Right ventricle myocardium inferior (tissue), 1 donor: ENCODE results near the gene MOB3B. TPM values are rescaled to one million over a fixed set of nuclear protein-coding genes. Genes with fewer than 3 reads are reported as not detected.
"Not testable (repeated sequence)": the region's sequence is repeated elsewhere in the genome, so short reads cannot be mapped to it uniquely, and the experiment has no call there.

Experiments
- ATAC-seq: fragments of 200-7000 bp; cut with Tn5 transposase; one replicate; pipeline ENCODE4 v1.9.1; 2020; ENCODE audit warnings: mild to moderate bottlenecking, moderate library complexity
- DNase-seq: peaks from one replicate; pipeline ENCODE4 v3.0.0; 2021; ENCODE audit errors: missing footprints
- intact Hi-C: fragments of 100-400 bp; cut with DNase I; formaldehyde crosslinking; loops from one replicate; pipeline ENCODE4 v1.11.0; 2022
- total RNA-seq: library from RNA; stranded (reverse); fragmentation: NEBNext Ultra II Directional; extraction: Animal tissue kit (Norgen Biotek cat#: 25700); gene quantifications from one replicate; pipeline ENCODE4 v1.2.1, GENCODE V29; 2021
- donor health status: DM: no; HTN: yes; CAD: no; lungs with severe emphysema.

Gene MOB3B
- total RNA-seq, 1 donor from 2014 or later, result 1.5 TPM

GRCh38 chr9:27467486-27467885 lies 62.1 kb downstream of the MOB3B start:
- no peak for ATAC-seq
- intact Hi-C loops, result no loop called here
- DNase-seq, result no peak

DNA sequence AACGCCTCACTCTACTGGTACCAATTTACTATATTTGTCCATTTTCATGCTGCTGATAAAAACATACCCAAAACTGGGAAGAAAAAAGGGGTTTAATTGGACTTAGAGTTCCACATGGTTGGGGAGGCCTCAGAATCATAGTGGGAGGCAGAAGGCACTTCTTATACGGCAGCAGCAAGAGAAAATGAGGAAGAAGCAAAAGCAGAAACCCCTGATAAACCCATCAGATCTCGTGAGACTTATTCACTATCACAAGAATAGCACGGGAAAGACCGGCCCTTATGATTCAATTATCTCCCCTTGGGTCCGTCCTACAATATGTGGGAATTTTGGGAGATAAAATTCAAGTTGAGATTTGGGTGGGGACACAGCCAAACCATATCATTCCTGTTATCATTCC lies 63.1 kb downstream of the MOB3B start:
- DNase-seq, intact Hi-C loops: not testable (repeated sequence)

GRCh38 chr9:27464950-27465349 lies 64.7 kb downstream of the MOB3B start:
- intact Hi-C loops, DNase-seq, ATAC-seq: not testable (repeated sequence)

More for the DNA sequence above, 63.1 kb downstream of the MOB3B start:
- ATAC-seq, result not testable (repeated sequence)

GRCh38 chr9:27462846-27463245 lies 66.8 kb downstream of the MOB3B start:
- DNase-seq (no peak), ATAC-seq (no peak)
- intact Hi-C loops, result no loop called here

DNA sequence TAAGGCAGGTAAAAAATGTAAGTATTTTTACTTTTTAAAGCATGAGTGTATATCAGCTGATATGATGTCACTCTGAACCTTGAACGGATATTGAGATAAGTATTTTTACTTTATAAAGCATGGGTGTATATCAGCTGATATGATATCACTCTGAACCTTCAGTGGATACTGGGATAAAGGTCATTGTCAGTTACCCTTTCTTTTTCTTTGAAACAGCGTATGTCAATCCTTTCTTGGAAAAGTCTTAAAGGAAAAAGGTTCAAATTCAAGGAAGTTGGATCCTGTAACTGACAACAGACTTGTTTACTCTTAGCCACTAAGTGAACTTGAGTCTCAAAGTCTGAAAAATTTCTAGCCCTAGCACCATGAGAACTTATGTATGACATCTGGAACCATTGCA lies 67.2 kb downstream of the MOB3B start:
- DNase-seq, result no peak
- no peak for ATAC-seq
- intact Hi-C loops, result no loop called here

- DNase-seq (no peak), ATAC-seq (no peak)
- intact Hi-C loops, result no loop called here
Measured at GRCh38 chr9:27460226-27461023, 69.2 kb downstream of the MOB3B start.

DNA sequence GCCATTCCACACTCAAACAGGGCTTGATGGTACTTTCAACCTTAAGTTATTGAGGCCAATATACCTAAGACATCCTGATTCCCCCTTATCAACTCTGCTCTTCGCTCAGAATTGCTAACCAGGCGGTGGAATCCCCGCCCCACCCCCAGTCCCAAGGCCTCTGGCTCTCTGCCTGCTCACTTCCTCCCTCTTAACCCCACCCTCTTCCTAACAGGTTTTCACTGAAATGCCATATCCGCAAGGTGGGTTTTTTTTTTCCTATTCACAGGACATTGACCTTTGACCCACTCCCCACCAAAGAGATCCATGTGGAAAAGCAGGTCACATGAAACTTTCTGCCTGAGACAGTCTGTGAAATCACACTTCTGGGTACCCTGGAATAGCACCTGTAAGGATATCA lies 72.2 kb downstream of the MOB3B start:
- ATAC-seq (no peak), DNase-seq (no peak)
- intact Hi-C loops, result no loop called here

- DNase-seq (no peak), ATAC-seq (no peak)
- intact Hi-C loops, result no loop called here
Measured at GRCh38 chr9:27453860-27454553, 75.6 kb downstream of the MOB3B start.

DNA sequence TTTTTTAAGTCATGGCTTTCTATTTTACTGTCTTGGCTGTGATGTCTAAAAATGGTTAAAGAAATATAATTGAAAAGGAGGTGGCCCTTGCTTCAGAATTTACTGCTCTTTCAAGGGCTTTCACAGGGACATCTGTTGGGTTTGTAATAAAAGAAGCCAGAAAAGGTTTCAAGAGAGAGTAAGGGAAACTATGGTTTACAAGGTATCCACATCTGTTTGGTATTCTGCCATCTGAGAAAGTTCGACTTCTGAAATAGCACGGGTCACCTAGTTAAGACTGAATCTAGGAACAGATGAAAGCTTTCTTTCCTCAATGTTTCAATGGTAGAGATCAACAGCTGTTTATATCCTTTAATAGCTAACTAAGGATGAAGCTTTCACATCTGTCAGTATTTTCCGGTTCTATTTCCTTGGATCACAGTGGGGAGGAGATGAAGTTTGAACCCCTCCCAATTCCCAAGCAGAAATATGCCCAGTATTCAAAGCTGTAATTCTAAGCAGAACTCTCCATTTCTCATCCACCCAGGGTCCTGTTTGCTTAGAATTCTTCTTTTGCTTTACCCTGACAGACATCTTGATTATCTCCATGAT lies 78.3 kb downstream of the MOB3B start:
- intact Hi-C loops, result no loop called here
- DNase-seq, result no peak
- no peak for ATAC-seq

DNA sequence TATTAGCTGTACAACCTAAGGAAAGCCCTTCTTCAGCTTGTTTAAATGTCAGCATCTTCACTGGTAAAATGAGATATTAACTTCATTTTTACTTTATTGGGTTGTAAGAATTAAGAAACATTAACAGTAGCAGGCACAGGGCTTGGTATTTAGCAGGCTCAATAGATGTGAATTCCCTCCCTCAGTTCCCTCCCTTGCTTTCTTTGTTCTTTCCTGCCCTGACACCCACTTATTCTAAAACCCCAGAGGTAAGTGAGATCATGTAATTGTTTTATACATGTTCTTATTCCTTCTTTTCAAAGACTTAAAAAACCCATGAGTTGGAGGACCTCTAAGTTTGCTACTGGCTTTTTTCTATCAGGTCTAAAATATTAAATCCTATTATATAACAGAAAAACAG lies 78.9 kb downstream of the MOB3B start:
- intact Hi-C loops, result no loop called here
- no peak for DNase-seq
- ATAC-seq, result no peak

DNA sequence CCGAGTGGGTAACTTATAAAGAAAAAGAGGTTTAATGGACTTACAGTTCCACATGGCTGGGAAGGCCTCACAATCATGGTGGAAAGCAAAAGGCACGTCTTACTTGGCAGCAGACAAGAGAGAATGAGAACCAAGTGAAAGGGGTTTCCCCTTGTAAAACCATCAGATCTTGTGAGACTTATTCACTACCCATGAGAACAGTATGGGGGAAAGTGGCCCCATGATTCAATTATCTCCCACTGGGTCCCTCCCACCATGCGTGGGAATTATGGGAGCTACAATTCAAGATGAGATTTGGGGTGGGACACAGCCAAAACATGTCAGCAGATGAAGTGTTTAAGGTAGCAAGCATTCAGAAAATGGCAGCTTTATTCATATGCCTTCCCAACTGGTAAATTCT lies 81.3 kb downstream of the MOB3B start:
- not testable (repeated sequence) for DNase-seq, ATAC-seq
- intact Hi-C loops, result loop anchor here (10.0 kb wide), 1 partner anchor 46 kb away; no protein-coding TSS in a partner anchor

GRCh38 chr9:27447031-27447683 lies 82.5 kb downstream of the MOB3B start:
- DNase-seq (no peak), ATAC-seq (no peak)
- intact Hi-C loops, result loop anchor here (10.0 kb wide), 1 partner anchor 48 kb away; no protein-coding TSS in a partner anchor

DNA sequence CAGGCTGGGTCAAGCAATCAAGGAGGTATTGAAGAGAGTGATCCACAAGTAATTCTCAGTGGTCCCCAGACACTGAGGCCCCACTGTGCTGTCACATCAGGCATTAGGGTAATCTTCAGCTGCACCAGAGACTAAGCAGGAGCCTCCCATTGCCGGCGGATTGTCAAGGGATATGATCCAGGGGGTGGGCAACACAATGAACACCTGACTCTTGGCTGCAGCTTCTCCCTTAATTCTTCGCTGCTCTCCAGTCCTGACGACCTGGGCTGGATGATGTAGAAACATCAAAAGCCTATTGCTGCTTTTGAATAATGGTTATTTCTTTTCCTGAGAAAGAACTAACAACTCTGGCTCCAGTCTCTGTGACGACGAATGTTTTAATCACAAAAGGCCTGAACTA lies 83.9 kb downstream of the MOB3B start:
- intact Hi-C loops, result loop anchor here (10.0 kb wide), 1 partner anchor 49 kb away; no protein-coding TSS in a partner anchor
- ATAC-seq, result no peak
- DNase-seq, result no peak

GRCh38 chr9:27445057-27445595 lies 84.5 kb downstream of the MOB3B start:
- intact Hi-C loops, result loop anchor here (10.0 kb wide), 1 partner anchor 50 kb away; no protein-coding TSS in a partner anchor
- no peak for DNase-seq
- no peak for ATAC-seq

GRCh38 chr9:27442464-27442863 lies 87.2 kb downstream of the MOB3B start:
- intact Hi-C loops, result loop anchor here (10.0 kb wide), 1 partner anchor 52 kb away; no protein-coding TSS in a partner anchor
- ATAC-seq, result no peak
- DNase-seq, result no peak

DNA sequence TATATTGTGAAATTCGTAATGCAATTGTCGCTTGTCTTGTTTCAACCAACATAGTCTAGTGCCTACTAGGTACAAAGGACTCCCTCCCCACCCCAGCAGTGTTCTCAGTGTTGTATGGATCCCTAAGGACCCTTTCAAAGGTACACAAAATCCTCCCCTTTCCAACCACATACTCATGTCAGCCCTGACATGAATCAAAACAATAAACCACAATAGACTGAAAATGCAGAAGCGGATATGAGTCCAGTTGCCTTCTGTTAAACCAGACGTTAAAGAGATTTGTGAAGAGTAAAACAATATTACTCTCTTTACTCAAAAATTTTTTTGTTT lies 87.9 kb downstream of the MOB3B start:
- intact Hi-C loops, result loop anchor here (10.0 kb wide), 1 partner anchor 53 kb away; no protein-coding TSS in a partner anchor

GRCh38 chr9:27440888-27441740 lies 88.5 kb downstream of the MOB3B start:
- ATAC-seq, result no peak

More for the DNA sequence above, 87.9 kb downstream of the MOB3B start:
- ATAC-seq (no peak), DNase-seq (no peak)

DNA sequence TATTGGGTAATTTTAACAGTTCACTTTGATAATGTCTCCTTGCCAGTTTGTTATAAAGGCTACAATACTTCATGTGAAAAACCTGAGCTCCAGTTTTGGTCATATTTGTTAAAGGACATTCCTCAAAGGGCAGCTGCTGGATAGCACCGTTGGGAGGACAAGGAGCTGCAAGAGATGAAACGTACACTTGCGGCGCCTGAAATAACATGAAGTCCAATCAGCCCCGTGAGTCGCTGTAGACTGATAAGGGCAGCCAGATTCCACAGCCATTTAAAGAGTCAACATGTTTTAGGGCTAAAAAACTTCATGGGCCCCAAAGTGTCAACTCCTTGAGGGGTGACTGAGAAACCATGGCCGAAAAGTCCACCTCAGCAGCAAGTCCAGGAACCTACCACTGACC lies 91.1 kb downstream of the MOB3B start:
- no peak for DNase-seq
- intact Hi-C loops, result no loop called here
- ATAC-seq, result no peak

More at GRCh38 chr9:27440888-27441740, 88.5 kb downstream of the MOB3B start:
- intact Hi-C loops, result loop anchor here (10.0 kb wide), 1 partner anchor 54 kb away; no protein-coding TSS in a partner anchor
- no peak for DNase-seq
